GM12864 (cell line): Measurements from ENCODE around the gene TSEN2.

ENCODE experiments used
- DNase-seq: peaks from one replicate; pipeline ENCODE4 v3.0.0-alpha.2; 2011; ENCODE audit warnings: low read depth
- H3K4me3 ChIP-seq: 2 replicates; pipeline ENCODE4 v1.5.1; 2011; ENCODE audit warnings: mild to moderate bottlenecking, low read depth, low read length, control low read depth
- TF ChIP-seq, protein P1 (sequence below): IDR thresholded peaks from 2 replicates; pipeline ENCODE4 v1.5.1; 2011; ENCODE audit warnings: low read depth, mild to moderate bottlenecking, moderate library complexity, low read length, control low read depth, inconsistent platforms; ENCODE audit errors: missing control alignments

Gene TSEN2

DNA sequence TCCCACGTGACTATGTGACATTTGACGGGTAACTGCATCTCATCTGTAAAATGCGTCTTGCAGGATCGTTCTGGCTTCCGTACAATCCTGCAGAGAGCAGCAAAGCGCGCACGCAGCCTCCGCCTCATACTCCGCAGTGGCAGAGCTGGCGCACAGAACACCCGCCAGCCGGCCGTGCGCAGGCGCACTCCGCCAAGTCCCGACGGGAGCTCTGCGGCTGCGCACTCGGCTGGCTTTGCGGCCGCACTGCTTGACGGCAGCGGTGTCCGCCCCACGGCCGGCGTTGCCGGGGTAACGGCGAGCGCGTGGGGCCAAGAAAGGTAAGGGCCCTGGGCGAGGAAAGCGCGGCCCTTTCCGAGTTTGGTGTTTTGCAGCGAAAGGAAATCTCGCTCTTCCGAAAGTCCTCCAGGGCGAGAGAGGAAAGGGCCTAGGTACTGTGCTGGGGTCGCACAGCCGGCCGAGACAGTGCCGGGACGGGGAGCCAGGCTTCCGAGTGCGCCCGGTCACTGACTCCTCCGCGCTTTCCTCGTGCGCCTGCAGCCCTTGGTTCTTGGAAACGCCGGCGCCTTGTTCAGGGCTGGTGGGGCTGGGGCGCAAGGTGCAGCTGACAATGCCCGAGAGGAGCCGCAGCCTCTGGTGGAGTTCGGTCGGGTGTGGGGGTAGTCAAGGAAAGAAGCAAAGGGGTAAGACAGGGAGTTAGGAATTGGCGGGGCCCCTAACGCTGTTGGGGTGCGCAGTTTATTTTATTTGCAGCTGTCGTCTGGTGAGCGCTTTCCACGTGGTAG, at the start of gene TSEN2:
Gene TSEN2, plus strand, starts transcription at position 283 of the 785 bp plus-strand sequence. CDS start 5,321 bp downstream, outside the sequence.
- DNase-seq = peak; percentile 91
- TF ChIP-seq, protein P1, sequence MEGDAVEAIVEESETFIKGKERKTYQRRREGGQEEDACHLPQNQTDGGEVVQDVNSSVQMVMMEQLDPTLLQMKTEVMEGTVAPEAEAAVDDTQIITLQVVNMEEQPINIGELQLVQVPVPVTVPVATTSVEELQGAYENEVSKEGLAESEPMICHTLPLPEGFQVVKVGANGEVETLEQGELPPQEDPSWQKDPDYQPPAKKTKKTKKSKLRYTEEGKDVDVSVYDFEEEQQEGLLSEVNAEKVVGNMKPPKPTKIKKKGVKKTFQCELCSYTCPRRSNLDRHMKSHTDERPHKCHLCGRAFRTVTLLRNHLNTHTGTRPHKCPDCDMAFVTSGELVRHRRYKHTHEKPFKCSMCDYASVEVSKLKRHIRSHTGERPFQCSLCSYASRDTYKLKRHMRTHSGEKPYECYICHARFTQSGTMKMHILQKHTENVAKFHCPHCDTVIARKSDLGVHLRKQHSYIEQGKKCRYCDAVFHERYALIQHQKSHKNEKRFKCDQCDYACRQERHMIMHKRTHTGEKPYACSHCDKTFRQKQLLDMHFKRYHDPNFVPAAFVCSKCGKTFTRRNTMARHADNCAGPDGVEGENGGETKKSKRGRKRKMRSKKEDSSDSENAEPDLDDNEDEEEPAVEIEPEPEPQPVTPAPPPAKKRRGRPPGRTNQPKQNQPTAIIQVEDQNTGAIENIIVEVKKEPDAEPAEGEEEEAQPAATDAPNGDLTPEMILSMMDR = peak; percentile 25

DNA sequence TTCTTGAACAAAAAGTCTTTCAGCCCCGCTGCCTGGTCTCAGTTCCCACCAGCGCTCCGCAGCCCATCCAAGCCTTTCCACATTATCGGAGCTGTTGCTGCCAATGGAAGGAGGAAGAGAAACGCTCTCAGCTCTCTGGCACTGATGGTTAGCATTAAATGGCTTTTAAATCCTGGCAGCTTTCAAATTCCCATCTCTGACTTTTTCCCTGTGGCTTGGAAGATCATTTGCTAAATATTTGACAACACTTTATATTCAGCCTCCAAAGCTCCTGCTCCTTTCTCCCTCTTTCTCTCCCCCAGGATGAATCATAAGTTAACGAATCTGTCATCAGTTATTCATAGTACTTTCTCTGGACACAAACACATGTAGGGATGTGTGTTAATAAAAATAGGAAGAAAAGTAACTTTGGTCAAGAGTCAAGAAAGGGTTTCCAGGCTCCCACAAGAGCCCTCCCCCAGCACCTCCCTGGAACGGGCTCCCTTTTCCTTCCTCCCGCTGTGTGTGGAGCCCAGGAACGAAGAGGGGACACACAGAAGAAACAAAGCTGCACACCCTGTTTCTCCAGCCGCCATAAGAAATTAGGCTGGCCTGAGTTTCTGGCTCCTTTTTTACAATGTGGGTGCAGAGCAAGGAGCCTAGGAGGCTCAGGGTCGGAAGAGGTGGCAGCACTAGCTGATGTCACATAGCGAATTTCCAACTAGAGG, 47.6 kb upstream of the TSEN2 start:
- no peak for DNase-seq
- no peak overlapping the region for H3K4me3 ChIP-seq
- TF ChIP-seq, protein P1 = no peak

More for the DNA sequence above, at the start of gene TSEN2:
- peak within 1 kb of the TSS; percentile 95 for H3K4me3 ChIP-seq

DNA sequence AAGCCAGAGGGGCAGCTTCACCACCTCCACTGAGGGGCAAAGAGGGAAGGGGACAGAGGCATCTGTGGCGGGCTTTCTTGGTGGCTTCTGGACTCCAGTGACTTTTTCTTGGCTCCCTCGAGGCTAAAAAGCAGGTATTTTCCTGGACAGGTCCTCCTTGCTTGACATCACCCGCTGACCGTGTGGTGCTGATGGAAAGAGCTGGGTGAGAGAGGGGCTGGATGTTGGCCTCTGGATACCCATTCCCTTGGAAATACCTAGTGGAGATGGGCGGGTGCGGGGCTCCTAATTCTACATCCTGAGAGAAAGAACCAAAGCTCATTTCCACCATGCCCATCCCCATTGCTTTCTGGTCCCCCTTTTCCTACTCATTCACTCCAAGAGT, 47.1 kb upstream of the TSEN2 start:
- no peak for DNase-seq
- TF ChIP-seq, protein P1 = no peak
- no peak overlapping the region for H3K4me3 ChIP-seq

DNA sequence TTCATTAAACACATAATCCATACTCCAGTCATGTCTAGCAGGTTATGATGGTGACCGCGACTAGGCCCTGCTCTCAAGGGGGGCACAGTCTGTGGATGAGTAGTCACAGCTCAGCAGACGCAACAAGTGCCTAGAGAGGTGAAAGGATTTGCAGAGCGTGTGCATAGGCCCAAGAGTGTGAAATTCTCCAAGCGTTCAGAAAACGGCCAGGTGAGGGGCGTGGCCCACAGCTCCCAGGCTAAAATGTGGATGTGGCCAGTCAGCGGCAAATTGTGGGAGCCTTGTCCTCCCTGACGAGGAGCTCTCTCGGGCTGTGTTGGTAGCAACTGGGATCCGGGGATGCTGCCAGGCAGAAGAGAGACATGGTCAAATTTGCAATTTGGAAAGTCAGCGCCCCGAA, 46.4 kb upstream of the TSEN2 start:
- TF ChIP-seq, protein P1 = no peak
- no peak for DNase-seq

DNA sequence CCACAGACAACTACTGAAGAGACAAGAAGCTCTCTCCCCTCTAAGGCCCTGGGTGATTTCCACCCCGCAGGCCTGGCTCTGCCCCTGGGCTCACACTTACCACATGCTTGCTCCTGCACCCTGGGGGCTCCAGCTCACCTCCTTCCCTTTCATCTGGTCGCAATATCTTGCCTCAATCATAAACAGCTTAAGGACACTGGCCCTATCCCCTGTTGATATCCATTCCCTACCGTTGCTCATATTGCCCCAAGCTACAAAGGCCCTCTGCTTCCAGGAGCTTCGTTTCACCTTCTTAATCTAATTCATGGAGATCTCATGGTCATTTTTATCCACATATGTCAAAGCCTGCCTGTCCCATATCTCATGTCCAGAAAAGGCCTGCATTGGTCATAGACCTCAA, 46.0 kb upstream of the TSEN2 start:
- DNase-seq = no peak
- no peak overlapping the region for H3K4me3 ChIP-seq
- TF ChIP-seq, protein P1 = no peak

More for the DNA sequence above, 46.4 kb upstream of the TSEN2 start:
- H3K4me3 ChIP-seq = no peak overlapping the region

DNA sequence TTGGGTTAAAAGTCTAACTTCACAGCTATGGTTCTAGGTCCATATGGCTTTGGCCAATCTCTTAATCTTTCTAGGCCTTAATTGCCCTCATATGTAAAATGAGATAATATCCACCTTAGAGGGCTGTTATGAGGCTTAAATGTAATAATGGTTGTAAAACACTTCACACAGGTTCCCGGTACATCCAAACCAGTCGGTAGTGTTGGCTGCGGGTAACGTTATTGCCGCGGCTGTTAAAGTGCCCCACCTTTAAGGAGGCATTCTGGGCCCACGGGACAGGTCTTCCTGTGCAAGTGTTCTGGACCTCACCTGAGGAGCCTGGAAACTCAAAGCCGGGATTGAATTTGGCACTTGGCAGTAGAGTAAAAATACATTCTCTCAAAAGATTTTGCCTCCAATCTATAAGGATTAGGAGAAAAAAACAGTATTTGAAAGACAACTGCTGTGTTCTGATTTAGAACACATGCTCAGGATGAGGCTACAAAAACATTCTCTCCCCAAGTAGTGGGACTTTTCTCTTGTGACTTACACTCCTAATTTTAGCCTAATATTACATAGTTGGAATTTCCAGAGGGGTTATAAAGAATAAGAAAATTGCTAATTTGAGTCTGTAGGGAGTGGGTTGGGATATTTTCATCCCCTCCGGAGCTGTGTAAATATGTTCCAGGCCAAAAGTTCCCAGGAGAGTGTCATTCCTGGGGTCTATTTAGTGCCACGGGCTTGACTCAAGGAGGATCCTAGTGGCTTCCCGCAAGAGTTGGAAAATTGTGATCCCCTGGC, 44.9 kb upstream of the TSEN2 start:
- no peak for DNase-seq
- H3K4me3 ChIP-seq = no peak overlapping the region
- TF ChIP-seq, protein P1 = no peak
